GM19324 (cell line): ENCODE measurements around the gene TNFRSF18.

Experiments used
- ATAC-seq: cut with Tn5 transposase; IDR thresholded peaks from one replicate; pipeline ENCODE4 v1.9.1; 2021; ENCODE audit warnings: mild to moderate bottlenecking, moderate library complexity; ENCODE audit not compliant: unreplicated experiment, low FRiP score

The TNFRSF18 gene

DNA sequence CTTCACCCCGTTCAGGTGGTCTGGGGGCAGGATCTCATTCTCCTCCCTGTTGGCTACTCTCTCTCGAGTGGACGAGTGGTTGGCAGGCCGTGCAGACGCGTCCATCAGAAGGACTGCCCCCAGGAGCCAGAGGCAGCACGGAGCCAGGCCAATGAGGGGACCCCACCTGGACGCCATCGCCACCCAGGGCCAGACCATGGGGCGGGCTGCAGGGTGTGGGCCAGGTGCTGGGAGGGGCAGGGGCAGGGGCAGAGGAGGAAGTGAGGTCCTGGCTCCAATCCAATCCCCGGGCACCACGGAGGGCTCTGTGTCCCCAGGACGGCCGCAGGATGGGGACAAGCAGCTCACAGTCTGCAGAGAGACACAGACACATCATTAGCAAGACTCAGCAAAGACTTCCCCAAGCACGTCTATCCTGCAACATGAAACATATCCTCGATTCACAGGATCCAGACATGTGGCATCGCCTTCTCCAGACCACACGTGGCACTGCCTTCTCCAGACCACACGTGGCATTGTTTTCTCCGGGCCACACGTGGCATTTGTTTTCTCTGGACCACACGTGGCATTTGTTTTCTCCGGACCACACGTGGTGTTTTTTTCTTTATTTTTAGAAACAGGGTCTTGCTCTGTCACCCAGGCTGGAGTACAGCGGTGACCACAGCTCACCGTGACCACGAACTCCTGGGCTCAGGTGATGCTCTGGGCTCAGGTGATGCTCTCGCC is 22.4 kb upstream of the TNFRSF18 start:
- no peak for ATAC-seq

DNA sequence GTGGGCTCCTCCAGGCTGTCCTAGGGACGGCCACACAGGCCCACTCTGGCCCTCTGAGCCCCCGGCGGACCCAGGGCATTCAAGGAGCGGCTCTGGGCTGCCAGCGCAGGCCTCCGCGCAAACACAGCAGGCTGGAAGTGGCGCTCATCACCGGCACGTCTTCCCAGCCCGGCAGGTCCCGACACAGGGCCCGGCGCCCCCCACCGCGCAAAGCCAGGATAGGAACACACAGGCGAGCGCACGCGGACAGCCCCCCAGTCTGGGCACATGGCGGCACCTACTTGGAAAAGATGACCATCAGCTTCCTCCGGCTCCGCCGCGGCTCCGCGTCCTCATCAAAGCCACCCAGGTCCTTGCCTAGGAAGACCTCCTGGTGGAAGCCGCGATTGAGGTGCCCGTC is 21.8 kb upstream of the TNFRSF18 start:
- ATAC-seq, result no peak

GRCh38 chr1:1227386-1227785 is 21.0 kb upstream of the TNFRSF18 start:
- ATAC-seq, result no peak

DNA sequence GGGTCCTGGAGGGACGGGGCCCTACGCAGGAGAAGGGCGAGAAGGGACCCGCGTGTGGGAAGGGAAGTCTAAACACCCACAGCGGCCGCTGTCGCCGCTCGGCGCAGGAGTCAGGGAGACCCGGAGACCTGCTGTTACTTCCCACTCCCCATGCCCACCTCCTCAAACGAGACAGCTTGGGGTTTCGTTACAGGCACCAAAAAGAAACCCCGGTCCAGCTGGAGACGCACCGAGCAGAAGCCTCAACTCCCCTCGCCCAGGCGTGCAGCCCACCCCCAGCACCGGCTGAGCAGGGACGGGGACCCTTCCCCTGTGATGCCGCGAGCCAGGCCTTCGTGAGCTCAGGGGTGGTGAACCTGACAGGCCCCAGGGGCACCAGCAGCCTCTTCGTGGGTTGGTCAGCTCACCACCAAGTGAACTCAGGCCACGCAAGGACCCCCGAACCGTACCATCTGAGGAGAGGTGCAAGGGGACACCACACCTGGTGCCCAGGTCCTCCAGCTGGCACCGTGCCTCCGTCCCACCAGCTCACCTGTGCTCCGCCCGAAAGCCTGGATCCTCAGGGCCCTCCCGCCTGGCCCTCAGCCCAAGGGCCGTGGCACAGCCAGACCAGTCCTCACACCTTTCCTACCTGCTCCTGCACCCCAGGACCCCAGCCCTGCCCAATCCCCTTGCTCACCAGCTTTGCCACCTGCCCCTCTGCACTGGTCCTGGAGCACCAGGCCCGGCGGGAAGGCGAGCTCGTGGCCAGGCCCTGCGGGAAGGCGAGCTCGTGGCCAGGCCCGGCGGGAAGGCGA is 20.4 kb upstream of the TNFRSF18 start:
- ATAC-seq, result no peak

GRCh38 chr1:1225913-1226312 is 19.5 kb upstream of the TNFRSF18 start:
- no peak for ATAC-seq

DNA sequence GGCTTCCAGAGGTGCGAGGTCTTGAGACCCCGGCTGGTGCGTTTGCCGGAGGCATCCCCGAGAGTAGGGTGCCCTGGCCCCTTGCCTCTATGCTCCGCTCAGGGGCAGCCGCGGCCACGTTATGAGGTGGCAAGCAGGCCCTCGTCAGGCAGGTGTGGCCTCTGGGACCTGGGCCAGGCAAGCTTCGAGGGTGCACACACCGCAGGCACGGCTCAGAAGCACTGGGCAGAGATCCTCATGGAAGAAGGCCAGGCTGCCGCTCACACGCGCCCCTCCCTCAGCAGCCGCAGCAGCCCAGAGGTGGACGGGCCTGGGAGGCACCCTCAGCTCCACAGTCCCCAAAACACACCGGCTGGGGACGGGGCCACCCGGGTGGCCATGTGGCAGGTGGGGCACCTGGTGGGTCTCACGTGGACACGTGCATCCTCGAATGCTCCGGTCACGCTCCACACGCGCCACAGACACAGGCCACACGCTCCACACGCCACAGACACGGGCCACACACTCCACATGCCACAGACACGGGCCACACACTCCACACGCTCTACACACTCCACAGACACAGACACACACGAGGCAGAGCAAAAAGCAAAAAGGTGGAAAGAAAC is 18.9 kb upstream of the TNFRSF18 start:
- ATAC-seq, result no peak

- no peak for ATAC-seq
Observed at GRCh38 chr1:1223891-1224290, 17.5 kb upstream of the TNFRSF18 start.

DNA sequence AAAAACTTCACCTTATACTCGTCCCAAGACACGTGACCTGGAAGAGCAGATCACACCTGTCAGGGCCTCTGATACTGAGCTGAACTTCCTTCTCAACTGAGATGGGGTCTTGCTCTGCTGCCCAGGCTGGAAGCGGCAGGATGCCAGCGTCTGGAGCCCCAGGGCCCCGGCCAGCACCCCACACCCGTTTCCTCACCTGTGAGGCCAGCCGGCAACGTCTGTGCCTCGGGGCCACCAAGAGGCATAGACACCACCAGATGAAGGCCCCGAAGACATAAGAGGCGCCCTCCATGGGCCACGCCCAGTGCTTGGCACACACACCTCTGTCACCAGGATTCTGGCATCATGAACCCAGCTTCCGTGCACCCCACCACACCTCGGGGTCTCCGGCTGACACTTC is 16.9 kb upstream of the TNFRSF18 start:
- no peak for ATAC-seq

DNA sequence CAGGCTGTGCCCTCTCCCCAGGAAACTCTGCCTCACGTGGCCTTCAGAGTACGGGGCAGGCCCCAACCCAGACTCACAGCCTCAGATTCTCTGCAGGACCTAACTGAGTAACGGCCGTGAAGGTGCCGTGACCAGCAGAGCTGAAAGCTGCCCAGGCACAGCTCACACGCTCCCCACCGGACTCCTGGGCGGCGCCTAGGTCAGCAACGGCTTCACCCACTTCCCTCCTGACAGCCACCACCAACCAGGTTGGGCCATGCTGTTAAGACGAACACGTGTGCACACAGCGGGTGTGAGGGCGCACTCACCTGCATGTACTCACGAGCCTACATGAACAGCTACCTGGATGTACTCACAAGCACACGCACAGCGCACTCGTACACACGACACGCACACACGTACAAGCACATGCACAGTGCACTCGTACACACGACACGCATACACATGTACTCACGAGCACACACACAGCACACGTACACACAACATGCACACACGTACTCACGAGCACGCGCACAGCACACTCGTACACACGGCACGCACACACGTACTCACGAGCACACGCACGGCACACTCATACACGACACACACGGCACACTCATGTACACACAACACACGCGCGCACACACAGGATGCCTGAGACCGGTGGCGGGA is 16.3 kb upstream of the TNFRSF18 start:
- ATAC-seq, result no peak

DNA sequence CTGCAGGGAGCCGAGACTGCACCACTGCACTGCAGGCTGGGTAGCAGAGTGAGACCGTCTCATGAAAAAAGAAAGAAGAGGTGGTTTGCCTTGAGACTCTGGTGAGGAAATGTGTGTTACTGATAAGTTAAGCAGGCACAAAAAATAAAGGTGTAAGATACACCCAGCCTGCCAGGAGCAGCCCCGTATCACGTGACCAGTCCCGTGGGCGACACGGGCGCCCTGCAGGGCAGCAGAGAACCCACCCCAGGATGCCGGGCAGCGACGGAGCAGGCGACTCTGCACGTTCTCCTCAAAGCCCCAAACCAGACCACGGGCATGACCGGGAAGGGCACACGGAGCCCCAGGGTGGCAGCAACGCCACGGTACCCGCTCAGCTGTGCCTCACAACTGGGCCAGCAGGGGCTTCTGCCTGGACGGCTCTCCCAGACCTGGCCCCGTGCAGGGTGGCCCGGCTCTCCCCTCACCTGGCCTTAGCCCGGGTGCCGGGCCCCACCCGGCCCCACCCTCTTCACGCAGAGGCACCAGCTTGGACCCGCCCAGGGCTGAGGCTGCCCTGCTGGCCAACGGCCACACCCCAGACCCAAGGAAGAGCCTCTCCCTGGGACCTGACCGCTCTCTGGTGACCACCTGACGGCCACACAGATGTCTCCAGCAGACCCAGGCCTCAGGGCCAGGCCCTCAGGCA is 15.6 kb upstream of the TNFRSF18 start:
- ATAC-seq, result no peak

GRCh38 chr1:1220197-1220596 is 13.8 kb upstream of the TNFRSF18 start:
- ATAC-seq, result no peak

- ATAC-seq, result no peak
Observed at GRCh38 chr1:1219341-1219740, 12.9 kb upstream of the TNFRSF18 start.

DNA sequence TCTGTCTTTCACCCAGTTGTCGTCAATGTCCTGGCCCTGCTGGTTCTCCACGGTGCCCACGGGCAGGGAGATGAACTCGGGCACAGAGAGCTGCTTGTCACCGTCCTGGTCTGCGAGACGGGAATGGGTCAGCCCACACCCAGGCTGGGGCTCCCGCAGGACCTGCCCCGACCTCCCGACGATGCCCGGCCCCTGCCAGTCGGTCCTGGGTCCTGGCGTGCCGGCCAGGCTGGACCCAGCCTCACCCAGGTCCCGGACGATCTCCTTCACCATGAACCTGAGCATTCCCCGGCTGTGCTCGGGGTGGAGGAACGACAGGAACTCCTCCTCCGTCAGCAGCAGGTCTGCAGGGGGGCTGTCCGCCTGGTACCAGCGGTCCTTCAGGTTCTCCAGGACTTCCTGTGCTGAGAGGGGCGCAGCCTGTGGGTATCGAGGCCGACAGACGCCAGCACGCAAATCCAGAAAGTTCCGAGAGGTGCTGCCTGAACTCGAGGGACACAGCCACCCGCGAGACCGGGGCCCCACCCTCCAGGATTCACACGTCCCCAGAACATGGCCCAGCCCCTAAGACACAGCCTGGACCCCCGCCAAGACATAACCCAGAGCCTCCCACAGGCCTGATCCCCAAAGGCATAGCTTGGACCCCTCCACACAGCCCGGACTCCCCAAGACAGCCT is 12.3 kb upstream of the TNFRSF18 start:
- ATAC-seq, result no peak

GRCh38 chr1:1217621-1218523 is 11.5 kb upstream of the TNFRSF18 start:
- ATAC-seq, result no peak

GRCh38 chr1:1216770-1217620 is 10.6 kb upstream of the TNFRSF18 start:
- no peak for ATAC-seq

DNA sequence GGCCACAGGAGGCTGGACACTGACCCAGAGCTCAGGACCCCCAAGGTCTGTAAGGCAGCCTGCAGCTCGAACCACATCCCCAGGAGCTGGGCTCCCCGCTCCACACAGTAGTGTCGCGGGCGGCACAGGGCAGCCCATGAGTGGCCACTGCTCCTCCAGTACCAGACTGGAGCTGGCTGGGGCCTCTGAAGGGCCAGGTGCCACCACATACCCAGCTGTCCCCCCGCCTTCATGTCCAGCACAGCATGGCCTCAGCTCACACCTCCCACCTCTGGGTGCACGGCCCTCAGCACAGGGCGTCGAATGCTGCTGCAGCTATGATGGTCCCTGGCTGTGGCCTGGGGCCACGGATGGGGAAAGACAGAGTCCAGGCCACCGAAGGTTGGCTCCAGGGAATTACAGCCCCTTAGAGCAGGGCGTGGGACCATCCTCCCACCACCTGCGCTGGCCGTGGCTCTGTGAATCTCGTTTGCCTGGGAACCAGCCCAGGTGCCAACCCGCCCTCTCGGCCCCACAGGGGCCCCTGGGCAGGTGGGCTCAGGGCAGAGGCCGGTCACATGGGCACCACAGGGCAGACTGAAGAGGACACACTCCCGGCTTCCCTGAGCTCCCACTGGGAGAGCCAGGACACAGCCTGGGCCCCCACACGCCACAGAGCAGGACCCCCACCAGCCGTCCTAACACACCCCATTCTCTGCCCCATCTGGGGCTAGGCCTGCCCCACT is 9.7 kb upstream of the TNFRSF18 start:
- ATAC-seq, result no peak

DNA sequence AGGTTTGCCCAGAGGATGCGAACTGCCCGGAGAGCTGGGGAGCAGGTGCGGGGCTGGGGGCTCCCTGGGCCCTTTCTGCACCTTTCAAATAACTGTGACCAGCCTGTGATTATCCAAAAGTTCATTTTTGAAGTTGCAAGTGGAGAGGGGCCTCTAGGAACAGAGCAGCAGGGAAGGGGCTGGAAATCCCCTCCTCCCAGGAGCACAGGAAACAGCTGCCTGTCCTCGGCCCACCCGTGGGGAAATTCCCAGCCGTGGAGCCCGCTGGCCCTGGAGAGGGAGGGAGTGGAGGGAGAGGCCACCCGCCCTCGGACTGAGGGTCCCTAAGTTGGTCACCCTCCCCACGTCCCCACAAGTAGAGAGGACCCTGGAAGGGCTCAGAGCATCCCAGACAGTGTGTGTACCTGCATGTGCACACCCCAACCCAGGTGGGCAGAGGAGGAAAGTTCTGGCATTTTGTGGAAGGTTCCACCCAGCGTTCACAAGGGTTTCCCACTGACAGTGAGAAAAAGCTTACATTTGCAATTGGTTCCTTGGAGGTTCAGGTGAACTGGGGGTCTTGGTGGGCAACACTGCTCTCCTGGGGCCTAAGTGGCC is 8.8 kb upstream of the TNFRSF18 start:
- no peak for ATAC-seq
